GM18909 (cell line): ENCODE data around the gene CREBL2.
"Not testable (repeated sequence)": the region's sequence is repeated elsewhere in the genome, so short reads cannot be mapped to it uniquely, and the experiment has no call there.

Experiments used
- ATAC-seq: cut with Tn5 transposase; IDR thresholded peaks from one replicate; pipeline ENCODE4 v1.9.1; 2021; ENCODE audit warnings: mild to moderate bottlenecking; ENCODE audit not compliant: unreplicated experiment, poor library complexity

Gene CREBL2

GRCh38 chr12:12595929-12596328 is 15.7 kb upstream of the CREBL2 start:
- ATAC-seq = not testable (repeated sequence)

GRCh38 chr12:12596598-12596997 is 15.1 kb upstream of the CREBL2 start:
- not testable (repeated sequence) for ATAC-seq

- ATAC-seq = no peak
These were observed 12.8 kb upstream of the CREBL2 start for GRCh38 chr12:12598864-12599263.

- ATAC-seq = no peak
These were observed 11.7 kb upstream of the CREBL2 start for GRCh38 chr12:12599750-12600643.

GRCh38 chr12:12600659-12601058 is 11.0 kb upstream of the CREBL2 start:
- ATAC-seq = no peak

- ATAC-seq = no peak
These were observed 6.9 kb upstream of the CREBL2 start for GRCh38 chr12:12604740-12605139.

GRCh38 chr12:12606781-12607589 is 4.7 kb upstream of the CREBL2 start:
- ATAC-seq = peak; percentile 41

- peak; percentile 25 for ATAC-seq
These were observed 3.1 kb upstream of the CREBL2 start for GRCh38 chr12:12608557-12608957.

- no peak for ATAC-seq
These were observed 2.0 kb upstream of the CREBL2 start for GRCh38 chr12:12609692-12610091.

- no peak for ATAC-seq
These were observed 965 bp upstream of the CREBL2 start for GRCh38 chr12:12610711-12611110.

GRCh38 chr12:12612358-12612757 is 682 bp downstream of the CREBL2 start:
- ATAC-seq = no peak

- no peak for ATAC-seq
These were observed 1.7 kb downstream of the CREBL2 start for GRCh38 chr12:12613344-12613743.

- ATAC-seq = no peak
These were observed 2.7 kb downstream of the CREBL2 start for GRCh38 chr12:12614342-12614741.

- no peak for ATAC-seq
These were observed 5.0 kb downstream of the CREBL2 start for GRCh38 chr12:12616512-12617310.

GRCh38 chr12:12618064-12618463 is 6.4 kb downstream of the CREBL2 start:
- not testable (repeated sequence) for ATAC-seq

- no peak for ATAC-seq
These were observed 9.1 kb downstream of the CREBL2 start for GRCh38 chr12:12620730-12621315.

GRCh38 chr12:12622418-12622817 is 10.7 kb downstream of the CREBL2 start:
- no peak for ATAC-seq

GRCh38 chr12:12624498-12624992 is 12.9 kb downstream of the CREBL2 start:
- no peak for ATAC-seq

GRCh38 chr12:12626471-12626870 is 14.8 kb downstream of the CREBL2 start:
- no peak for ATAC-seq

- no peak for ATAC-seq
These were observed 15.7 kb downstream of the CREBL2 start for GRCh38 chr12:12627308-12627827.
